Stomach (tissue), 4 donors: ENCODE measurements around the gene COL9A1.

Experiments
- EP300 ChIP-seq: sonication (generic); formaldehyde crosslinking; IDR thresholded peaks from one replicate; pipeline ENCODE4 v1.6.1; 2017; ENCODE audit warnings: antibody characterized with exemption
- POLR2A ChIP-seq, 4 donors: fragments of 450-650 bp; IDR thresholded peaks; one replicate each; pipeline ENCODE4 v1.6.1; 2016; ENCODE audit warnings: antibody characterized with exemption in 4 of 4, control low read depth in 2 of 4, mild to moderate bottlenecking in 1 of 4, moderate library complexity in 1 of 4
- POLR2AphosphoS5 ChIP-seq, 3 donors: sonication (generic); formaldehyde crosslinking; IDR thresholded peaks; one replicate each; pipeline ENCODE4 v1.6.1; 2016; ENCODE audit warnings: antibody characterized with exemption in 3 of 3
- TF ChIP-seq, protein P1 (sequence below), 7 experiments: fragments of 450-650 bp in 4 of 7; fragments of 200-600 bp in 3 of 7; sonication (generic) in 3 of 7; IDR thresholded peaks; one replicate each; pipeline ENCODE4 v1.5.1; 2016 to 2019; ENCODE audit warnings: antibody characterized with exemption in 7 of 7, control low read depth in 2 of 7, mild to moderate bottlenecking in 1 of 7

- TF ChIP-seq EP300 (no peak), POLR2AphosphoS5 (IDR thresholded peaks at IDR 0.05) (no peak), POLR2A (IDR thresholded peaks at IDR 0.05) (no peak)
- TF ChIP-seq, protein P1, sequence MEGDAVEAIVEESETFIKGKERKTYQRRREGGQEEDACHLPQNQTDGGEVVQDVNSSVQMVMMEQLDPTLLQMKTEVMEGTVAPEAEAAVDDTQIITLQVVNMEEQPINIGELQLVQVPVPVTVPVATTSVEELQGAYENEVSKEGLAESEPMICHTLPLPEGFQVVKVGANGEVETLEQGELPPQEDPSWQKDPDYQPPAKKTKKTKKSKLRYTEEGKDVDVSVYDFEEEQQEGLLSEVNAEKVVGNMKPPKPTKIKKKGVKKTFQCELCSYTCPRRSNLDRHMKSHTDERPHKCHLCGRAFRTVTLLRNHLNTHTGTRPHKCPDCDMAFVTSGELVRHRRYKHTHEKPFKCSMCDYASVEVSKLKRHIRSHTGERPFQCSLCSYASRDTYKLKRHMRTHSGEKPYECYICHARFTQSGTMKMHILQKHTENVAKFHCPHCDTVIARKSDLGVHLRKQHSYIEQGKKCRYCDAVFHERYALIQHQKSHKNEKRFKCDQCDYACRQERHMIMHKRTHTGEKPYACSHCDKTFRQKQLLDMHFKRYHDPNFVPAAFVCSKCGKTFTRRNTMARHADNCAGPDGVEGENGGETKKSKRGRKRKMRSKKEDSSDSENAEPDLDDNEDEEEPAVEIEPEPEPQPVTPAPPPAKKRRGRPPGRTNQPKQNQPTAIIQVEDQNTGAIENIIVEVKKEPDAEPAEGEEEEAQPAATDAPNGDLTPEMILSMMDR (IDR thresholded peaks at IDR 0.05) = no peak
Measured at GRCh38 chr6:70241991-70242420, 60.9 kb downstream of the COL9A1 start.
